Omental fat pad (tissue), 4 donors: ENCODE data around the gene PDE1C. TPM values are rescaled to one million over a fixed set of nuclear protein-coding genes. Genes with fewer than 3 reads are reported as not detected.

ENCODE experiments used
- ATAC-seq: fragments of 150-250 bp; one replicate; pipeline ENCODE4 v1.9.1; 2016; ENCODE audit warnings: mild to moderate bottlenecking, moderate library complexity; ENCODE audit not compliant: low FRiP score
- DNase-seq: peaks from one replicate; pipeline ENCODE4 v3.0.0-alpha.2; 2019; ENCODE audit warnings: low spot score
- CTCF ChIP-seq, 3 donors: fragments of 450-650 bp; IDR thresholded peaks; one replicate each; pipeline ENCODE4 v1.5.1; 2016 to 2017; ENCODE audit warnings: antibody characterized with exemption in 3 of 3, mild to moderate bottlenecking in 3 of 3, moderate library complexity in 2 of 3
- total RNA-seq, 4 donors: library from RNA; depleted of rRNA; stranded (reverse); fragments of >200 nt; gene quantifications; one replicate each; pipeline ENCODE4 v1.1.0, GENCODE V29; 2016

PDE1C gene
- total RNA-seq, 4 donors from 2014 or later: 2.6 to 20.6 (median 4.3) TPM

GRCh38 chr7:31982962-31983361 is 87.2 kb downstream of the PDE1C start:
- ATAC-seq (no peak), DNase-seq (no peak)
- no peak for TF ChIP-seq CTCF (IDR thresholded peaks at IDR 0.05)

GRCh38 chr7:31981874-31982390 is 88.3 kb downstream of the PDE1C start:
- TF ChIP-seq CTCF (IDR thresholded peaks at IDR 0.05): no peak
- DNase-seq (no peak), ATAC-seq (no peak)

- DNase-seq (no peak), ATAC-seq (no peak)
- no peak for TF ChIP-seq CTCF (IDR thresholded peaks at IDR 0.05)
Measured at GRCh38 chr7:31979690-31980330, 90.4 kb downstream of the PDE1C start.

- no peak for DNase-seq
- TF ChIP-seq CTCF (IDR thresholded peaks at IDR 0.05): no peak
- ATAC-seq: no peak
Measured at GRCh38 chr7:31975546-31975945, 94.7 kb downstream of the PDE1C start.

- TF ChIP-seq CTCF (IDR thresholded peaks at IDR 0.05): no peak
- no peak for ATAC-seq
- DNase-seq: no peak
Measured at GRCh38 chr7:31974351-31974750, 95.9 kb downstream of the PDE1C start.

GRCh38 chr7:31971049-31971667 is 99.0 kb downstream of the PDE1C start:
- DNase-seq (no peak), ATAC-seq (no peak)
- TF ChIP-seq CTCF (IDR thresholded peaks at IDR 0.05): no peak

- no peak for ATAC-seq
- DNase-seq: no peak
- TF ChIP-seq CTCF (IDR thresholded peaks at IDR 0.05): no peak
Measured at GRCh38 chr7:31970501-31970900, 99.7 kb downstream of the PDE1C start.
